Esophagus muscularis mucosa (tissue), 4 donors: ENCODE data around the gene CFAP410. TPM values are rescaled to one million over a fixed set of nuclear protein-coding genes. Genes with fewer than 3 reads are reported as not detected.

ENCODE experiments used
- DNase-seq: peaks from one replicate; pipeline ENCODE4 v3.0.0-alpha.2; 2017; ENCODE audit errors: extremely low spot score
- H3K27ac ChIP-seq, 4 donors: fragments of 200-600 bp; sonication (generic); replicated peaks in 1 of 4; 1 replicate in 3 of 4; 2 replicates in 1 of 4; pipeline ENCODE4 v1.5.1; 2016 to 2019; ENCODE audit warnings: mild to moderate bottlenecking in 1 of 4
- H3K27me3 ChIP-seq, 4 donors: fragments of 200-600 bp; sonication (generic); one replicate each; pipeline versions ENCODE4 v1.5.1 to v1.6.0; 2016 to 2019
- H3K36me3 ChIP-seq, 4 donors: fragments of 200-600 bp; sonication (generic); one replicate each; pipeline ENCODE4 v1.5.1; 2016 to 2019
- H3K4me1 ChIP-seq, 4 donors: fragments of 200-600 bp; sonication (generic); one replicate each; pipeline ENCODE4 v1.5.1; 2016 to 2019
- H3K4me3 ChIP-seq, 4 donors: fragments of 200-600 bp; sonication (generic); 1 replicate in 2 of 4; 2 replicates in 2 of 4; pipeline ENCODE4 v1.5.1; 2016 to 2019; ENCODE audit warnings: mild to moderate bottlenecking in 4 of 4, moderate library complexity in 1 of 4
- H3K9me3 ChIP-seq, 4 donors: fragments of 200-600 bp; sonication (generic); 1 replicate in 3 of 4; 2 replicates in 1 of 4; pipeline ENCODE4 v1.5.1; 2016 to 2019
- CTCF ChIP-seq, 3 experiments: fragments of 200-600 bp in 2 of 3; fragments of 450-650 bp in 1 of 3; sonication (generic) in 2 of 3; IDR thresholded peaks; one replicate each; pipeline ENCODE4 v1.5.1; 2017 to 2019; ENCODE audit warnings: antibody characterized with exemption in 3 of 3, mild to moderate bottlenecking in 2 of 3, moderate library complexity in 1 of 3
- EP300 ChIP-seq: sonication (generic); formaldehyde crosslinking; IDR thresholded peaks from one replicate; pipeline ENCODE4 v1.6.1; 2017; ENCODE audit warnings: antibody characterized with exemption
- POLR2A ChIP-seq: fragments of 450-650 bp; IDR thresholded peaks from one replicate; pipeline ENCODE4 v1.6.1; 2017; ENCODE audit warnings: antibody characterized with exemption, moderate library complexity, mild to moderate bottlenecking, low read depth
- POLR2AphosphoS5 ChIP-seq, 2 donors: sonication (generic); formaldehyde crosslinking; IDR thresholded peaks; one replicate each; pipeline ENCODE4 v1.6.1; 2017; ENCODE audit warnings: antibody characterized with exemption in 2 of 2
- WGBS: methylation state at CpG from one replicate; pipeline ENCODE4 v1.1.5; 2018; 5-methylcytosine and 5-hydroxymethylcytosine counted together
- intact Hi-C: fragments of 100-400 bp; cut with DNase I; formaldehyde crosslinking; loops from one replicate; pipeline ENCODE4 v1.15.1; 2023
- total RNA-seq, 4 donors: library from RNA; depleted of rRNA; stranded (reverse); fragments of >200 nt; gene quantifications; one replicate each; pipeline versions ENCODE4 v1.1.0 to v1.2.1, GENCODE V29; 2016

Gene CFAP410
- total RNA-seq, 4 donors from 2014 or later = 26.6 to 43.5 (median 32.3) TPM

DNA sequence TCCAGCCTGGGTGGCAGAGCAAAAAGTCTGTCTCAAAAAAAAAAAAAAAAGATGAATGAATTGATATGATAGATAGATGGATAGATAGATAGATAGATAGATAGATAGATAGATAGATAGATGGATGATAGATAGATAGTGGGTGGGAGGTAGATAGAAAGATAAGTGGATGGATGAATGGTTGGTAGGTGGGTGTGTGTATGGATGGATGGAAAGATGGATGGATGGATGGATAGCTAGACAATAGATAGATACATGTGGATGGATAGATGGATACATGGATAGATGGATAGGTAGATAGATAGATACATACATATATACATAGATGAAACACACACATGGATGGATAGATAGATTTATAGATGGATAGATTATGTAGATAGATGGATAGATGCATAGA is 42.7 kb upstream of the CFAP410 start:
- Histone ChIP-seq H3K4me3 (no peak overlapping the region), H3K27me3 (peaks cover 0 to 43% (median 3%) of the 10 kb centered on the region in 4 donors), H3K36me3 (no peaks in the 10 kb centered on the region), H3K9me3 (peaks cover 0 to 31% (median 29%) of the 10 kb centered on the region in 4 donors), H3K27ac (no peak overlapping the region), H3K4me1 (no peaks in the 10 kb centered on the region)
- no peak for DNase-seq
- intact Hi-C loops = no loop called here
- TF ChIP-seq POLR2AphosphoS5 (IDR thresholded peaks at IDR 0.05) = no peak
- no peak for TF ChIP-seq EP300
- TF ChIP-seq POLR2A = no peak
- no peak for TF ChIP-seq CTCF (IDR thresholded peaks at IDR 0.05)

- WGBS = 75% methylated on average over 8 of the region's 10 CpGs
- intact Hi-C loops = no loop called here
- TF ChIP-seq POLR2A (no peak), POLR2AphosphoS5 (IDR thresholded peaks at IDR 0.05) (no peak), EP300 (no peak), CTCF (IDR thresholded peaks at IDR 0.05) (no peak)
- Histone ChIP-seq H3K27me3 (peaks cover 0 to 53% (median 3%) of the 10 kb centered on the region in 4 donors), H3K9me3 (peaks cover 0 to 21% (median 19%) of the 10 kb centered on the region in 4 donors), H3K4me1 (no peaks in the 10 kb centered on the region), H3K4me3 (no peak overlapping the region), H3K27ac (no peak overlapping the region), H3K36me3 (no peaks in the 10 kb centered on the region)
- DNase-seq = no peak
These were observed 41.7 kb upstream of the CFAP410 start for GRCh38 chr21:44380876-44381275.

DNA sequence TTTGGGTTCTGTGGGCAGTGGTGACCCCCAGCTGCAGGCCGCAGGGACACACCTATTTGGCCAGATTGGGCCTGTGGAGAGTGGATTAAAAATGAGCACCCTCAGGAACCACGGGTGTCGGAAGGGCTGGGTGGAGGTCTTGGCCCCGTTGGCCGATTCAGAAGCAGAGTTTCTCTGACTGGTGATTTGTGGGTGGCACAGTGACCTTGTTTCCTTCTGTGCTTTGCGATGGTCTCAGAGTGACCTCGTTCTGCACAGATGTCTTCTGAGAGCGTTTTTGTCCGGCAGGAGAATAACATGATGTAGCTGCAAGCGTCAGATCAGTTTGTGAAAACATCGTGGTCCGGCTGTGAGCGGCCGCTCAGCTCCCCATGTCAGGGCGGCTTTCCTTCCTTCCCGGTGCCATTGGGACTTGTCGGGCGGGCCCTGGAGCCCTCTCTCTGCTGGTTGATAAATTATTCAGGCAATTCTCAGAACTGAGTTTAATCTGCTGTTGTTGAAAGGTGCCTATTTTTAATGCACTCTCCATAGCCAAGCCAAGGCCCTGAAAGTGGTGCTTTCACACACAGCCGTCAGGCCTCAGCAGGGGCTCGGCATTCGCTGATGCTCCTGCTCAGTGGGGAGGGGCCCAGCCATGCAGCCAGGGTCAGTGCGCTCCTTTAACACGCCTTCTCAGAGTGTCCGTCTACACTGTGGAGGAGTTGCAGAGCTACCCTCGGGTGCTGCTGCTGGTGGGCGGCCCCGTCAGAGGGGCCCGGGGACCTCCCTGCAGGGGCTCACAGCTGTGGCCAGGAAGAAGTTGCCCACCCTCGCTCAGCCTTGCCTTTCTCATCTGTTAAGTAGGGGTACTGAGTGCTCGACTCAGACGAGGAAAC is 41.0 kb upstream of the CFAP410 start:
- DNase-seq = no peak
- Histone ChIP-seq H3K36me3 (no peaks in the 10 kb centered on the region), H3K27ac (no peak overlapping the region), H3K9me3 (peaks cover 0 to 15% (median 13%) of the 10 kb centered on the region in 4 donors), H3K4me1 (no peaks in the 10 kb centered on the region), H3K27me3 (peaks cover 0 to 59% (median 3%) of the 10 kb centered on the region in 4 donors), H3K4me3 (no peak overlapping the region)
- 44% methylated on average over 20 of the region's 31 CpGs for WGBS
- intact Hi-C loops = no loop called here
- TF ChIP-seq POLR2A (no peak), EP300 (no peak), POLR2AphosphoS5 (IDR thresholded peaks at IDR 0.05) (no peak), CTCF (IDR thresholded peaks at IDR 0.05) (no peak)

GRCh38 chr21:44379515-44379848 is 40.3 kb upstream of the CFAP410 start:
- peaks cover 0 to 67% (median 3%) of the 10 kb centered on the region in 4 donors for H3K27me3 ChIP-seq
- intact Hi-C loops = no loop called here
- WGBS = 84% methylated on average over 3 of the region's 5 CpGs
- no peak overlapping the region for H3K4me3 ChIP-seq
- peaks cover 0 to 7% (median 6%) of the 10 kb centered on the region in 4 donors for H3K9me3 ChIP-seq
- H3K36me3 ChIP-seq = no peaks in the 10 kb centered on the region
- H3K4me1 ChIP-seq = no peaks in the 10 kb centered on the region
- DNase-seq = no peak
- H3K27ac ChIP-seq = no peak overlapping the region
- TF ChIP-seq CTCF (IDR thresholded peaks at IDR 0.05) = no peak
- no peak for TF ChIP-seq POLR2A
- no peak for TF ChIP-seq EP300
- TF ChIP-seq POLR2AphosphoS5 (IDR thresholded peaks at IDR 0.05) = no peak
